ENCODE measurements around the gene EEIG2. TPM values are rescaled to one million over a fixed set of nuclear protein-coding genes. Genes with fewer than 3 reads are reported as not detected.
A peak's percentile ranks its signal among the peaks of the same experiment; 100 is the strongest.

Gene EEIG2
- total and polyA plus RNA-seq, 9 donors, result 5.3 to 37.8 (median 11.3) TPM

DNA sequence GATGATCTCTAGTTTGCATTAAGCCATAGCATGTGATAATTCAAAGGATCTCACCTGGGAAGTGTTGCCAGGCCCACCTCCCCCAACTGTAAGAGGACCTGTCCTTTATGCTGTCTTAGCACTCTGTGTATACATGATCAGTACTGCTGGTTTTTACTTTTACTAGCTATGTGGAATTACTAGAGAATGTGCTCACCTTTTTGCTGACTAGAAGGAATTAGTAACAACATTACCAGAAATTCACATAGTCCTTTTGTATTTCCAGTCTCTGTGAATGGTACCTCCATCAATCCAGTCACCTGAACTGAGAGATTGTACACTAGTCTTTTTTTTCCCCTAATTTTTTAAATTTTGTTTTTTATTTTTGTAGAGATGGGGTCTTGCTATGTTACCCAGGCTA lies 46.6 kb downstream of the EEIG2 start:
- Histone ChIP-seq H3K27ac (no peak overlapping the region), H3K9me3 (no peaks in the 10 kb centered on the region), H3K4me3 (no peak overlapping the region), H3K27me3 (no peaks in the 10 kb centered on the region), H3K4me1 (ENCODE audit: insufficient read depth) (no peaks in the 10 kb centered on the region), H3K36me3 (no peaks in the 10 kb centered on the region)
- intact Hi-C loops (cut with DNase I), result no loop called here
- TF ChIP-seq POLR2A (IDR thresholded peaks at IDR 0.05) (no peak), EP300 (IDR thresholded peaks at IDR 0.05) (no peak)
- TF ChIP-seq, protein P1, sequence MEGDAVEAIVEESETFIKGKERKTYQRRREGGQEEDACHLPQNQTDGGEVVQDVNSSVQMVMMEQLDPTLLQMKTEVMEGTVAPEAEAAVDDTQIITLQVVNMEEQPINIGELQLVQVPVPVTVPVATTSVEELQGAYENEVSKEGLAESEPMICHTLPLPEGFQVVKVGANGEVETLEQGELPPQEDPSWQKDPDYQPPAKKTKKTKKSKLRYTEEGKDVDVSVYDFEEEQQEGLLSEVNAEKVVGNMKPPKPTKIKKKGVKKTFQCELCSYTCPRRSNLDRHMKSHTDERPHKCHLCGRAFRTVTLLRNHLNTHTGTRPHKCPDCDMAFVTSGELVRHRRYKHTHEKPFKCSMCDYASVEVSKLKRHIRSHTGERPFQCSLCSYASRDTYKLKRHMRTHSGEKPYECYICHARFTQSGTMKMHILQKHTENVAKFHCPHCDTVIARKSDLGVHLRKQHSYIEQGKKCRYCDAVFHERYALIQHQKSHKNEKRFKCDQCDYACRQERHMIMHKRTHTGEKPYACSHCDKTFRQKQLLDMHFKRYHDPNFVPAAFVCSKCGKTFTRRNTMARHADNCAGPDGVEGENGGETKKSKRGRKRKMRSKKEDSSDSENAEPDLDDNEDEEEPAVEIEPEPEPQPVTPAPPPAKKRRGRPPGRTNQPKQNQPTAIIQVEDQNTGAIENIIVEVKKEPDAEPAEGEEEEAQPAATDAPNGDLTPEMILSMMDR (IDR thresholded peaks at IDR 0.05), result no peak
- no peak for DNase-seq

DNA sequence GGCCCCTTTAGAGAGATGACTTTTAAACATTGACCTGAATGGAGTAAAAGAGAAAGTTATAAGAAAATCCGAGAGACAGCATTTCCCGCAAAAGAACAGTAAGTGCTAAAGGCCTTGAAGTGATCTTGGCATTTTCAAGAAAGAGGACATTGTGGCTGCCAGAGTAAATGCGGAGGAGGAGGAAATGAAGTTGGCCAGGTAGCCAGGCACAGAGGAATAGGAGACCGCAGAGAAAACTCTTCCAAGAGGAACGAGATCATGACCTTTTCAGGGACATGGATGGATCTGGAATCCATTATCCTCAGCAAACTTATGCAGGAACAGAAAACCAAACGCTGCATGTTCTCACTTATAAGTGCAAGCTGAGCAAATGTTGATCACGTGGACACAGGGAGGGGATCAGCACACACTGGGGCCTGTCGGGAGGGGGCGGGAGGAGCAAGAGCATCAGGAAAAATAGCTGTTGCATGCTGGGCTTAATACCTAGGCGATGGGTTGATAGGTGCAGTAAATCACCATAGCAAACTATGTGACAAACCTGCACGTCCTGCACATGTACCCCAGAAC lies 49.7 kb downstream of the EEIG2 start:
- intact Hi-C loops (cut with DNase I), result no loop called here
- no peaks in the 10 kb centered on the region for H3K4me1 ChIP-seq (ENCODE audit: insufficient read depth)

More for the DNA sequence above, 49.7 kb downstream of the EEIG2 start:
- TF ChIP-seq EP300 (IDR thresholded peaks at IDR 0.05) (no peak), POLR2A (IDR thresholded peaks at IDR 0.05) (no peak)
- TF ChIP-seq, protein P1 (IDR thresholded peaks at IDR 0.05), result no peak
- Histone ChIP-seq H3K27ac (no peak overlapping the region), H3K36me3 (no peaks in the 10 kb centered on the region), H3K4me3 (no peak overlapping the region), H3K27me3 (no peaks in the 10 kb centered on the region), H3K9me3 (no peaks in the 10 kb centered on the region)
- WGBS, 3 donors, result 29 to 39% (median 32%) methylated on average over 11 of the region's 11 CpGs
- peak in 2 of 5 donors; percentile 11 to 41 for DNase-seq

Other genes with a start within 250 kb of the EEIG2 start
- gene NBPF6, start 109.8 kb upstream of the EEIG2 start, total RNA-seq, result under 1 TPM in 1 of 7 donors, not detected in 6; 0.36 TPM
- gene NBPF6, start 109.8 kb upstream of the EEIG2 start, polyA plus RNA-seq, result not detected
- 1 to 10 TPM; 2.1 to 6.9 (median 3.9) TPM for gene HENMT1, start 101.0 kb downstream of the EEIG2 start, total RNA-seq
- 1 to 10 TPM; 6.2 to 7.4 TPM for gene HENMT1, start 101.0 kb downstream of the EEIG2 start, polyA plus RNA-seq
- gene PRPF38B, start 132.2 kb downstream of the EEIG2 start, total RNA-seq, result 10 to 100 TPM; 16.5 to 32.0 (median 29.4) TPM
- gene PRPF38B, start 132.2 kb downstream of the EEIG2 start, polyA plus RNA-seq, result 10 to 100 TPM; 26.1 to 36.2 TPM
- gene FNDC7, start 152.8 kb downstream of the EEIG2 start, total RNA-seq, result under 1 TPM in 3 of 7 donors, not detected in 4; 0.13 to 0.22 (median 0.15) TPM
- not detected for gene FNDC7, start 152.8 kb downstream of the EEIG2 start, polyA plus RNA-seq
- gene STXBP3, start 186.6 kb downstream of the EEIG2 start, total RNA-seq, result 10 to 100 TPM; 35.9 to 53.5 (median 44.7) TPM
- gene STXBP3, start 186.6 kb downstream of the EEIG2 start, polyA plus RNA-seq, result 10 to 100 TPM; 26.5 to 30.4 TPM